WTC11 (cell line): ENCODE data around the gene KCNG1.

Source experiments
- ATF1 ChIP-seq: sonication (generic); formaldehyde crosslinking; IDR thresholded peaks from 2 replicates; pipeline ENCODE4 v1.8.1; 2023; ENCODE audit warnings: mild to moderate bottlenecking, moderate library complexity, missing genetic modification reagents
- CBFB ChIP-seq: sonication (generic); formaldehyde crosslinking; IDR thresholded peaks from 2 replicates; pipeline ENCODE4 v1.8.1; 2022; ENCODE audit warnings: mild to moderate bottlenecking, low read depth, missing genetic modification reagents
- CREM ChIP-seq: sonication (generic); formaldehyde crosslinking; IDR thresholded peaks from 2 replicates; pipeline ENCODE4 v1.8.1; 2022; ENCODE audit warnings: mild to moderate bottlenecking, missing genetic modification reagents, moderate library complexity
- E2F4 ChIP-seq: sonication (generic); formaldehyde crosslinking; IDR thresholded peaks from 2 replicates; pipeline ENCODE4 v1.8.1; 2022; ENCODE audit warnings: low read depth, mild to moderate bottlenecking, moderate library complexity, missing genetic modification reagents, borderline replicate concordance
- ELF4 ChIP-seq: sonication (generic); formaldehyde crosslinking; IDR thresholded peaks from 2 replicates; pipeline ENCODE4 v1.8.1; 2022; ENCODE audit warnings: low read depth, mild to moderate bottlenecking, moderate library complexity, missing genetic modification reagents
- FOXP4 ChIP-seq: sonication (generic); formaldehyde crosslinking; IDR thresholded peaks from 2 replicates; pipeline ENCODE4 v1.8.0; 2022; ENCODE audit warnings: mild to moderate bottlenecking, missing genetic modification reagents
- HMGXB4 ChIP-seq: sonication (generic); formaldehyde crosslinking; IDR thresholded peaks from 2 replicates; pipeline ENCODE4 v1.8.1; 2023; ENCODE audit warnings: mild to moderate bottlenecking, moderate library complexity, missing genetic modification reagents
- MLX ChIP-seq: sonication (generic); formaldehyde crosslinking; IDR thresholded peaks from 2 replicates; pipeline ENCODE4 v1.8.1; 2023; ENCODE audit warnings: mild to moderate bottlenecking, missing genetic modification reagents, moderate library complexity
- NR2C2 ChIP-seq: sonication (generic); formaldehyde crosslinking; IDR thresholded peaks from 2 replicates; pipeline ENCODE4 v1.8.0; 2022; ENCODE audit warnings: mild to moderate bottlenecking, missing genetic modification reagents
- SP1 ChIP-seq: sonication (generic); formaldehyde crosslinking; conservative IDR thresholded peaks from 2 replicates; pipeline ENCODE4 v1.8.1; 2022; ENCODE audit warnings: missing genetic modification reagents
- ZBTB21 ChIP-seq: sonication (generic); formaldehyde crosslinking; IDR thresholded peaks from 2 replicates; pipeline ENCODE4 v1.8.1; 2023; ENCODE audit warnings: mild to moderate bottlenecking, missing genetic modification reagents, borderline replicate concordance
- ZNF219 ChIP-seq: sonication (generic); formaldehyde crosslinking; IDR thresholded peaks from 2 replicates; pipeline ENCODE4 v1.8.0; 2023; ENCODE audit warnings: missing genetic modification reagents, mild to moderate bottlenecking, borderline replicate concordance
- TF ChIP-seq, protein P1 (sequence below): fragments of 200-600 bp; IDR thresholded peaks from 2 replicates; pipeline ENCODE4 v1.8.0; 2022; ENCODE audit warnings: antibody characterized with exemption
- TF ChIP-seq, protein P2 (sequence below): sonication (generic); formaldehyde crosslinking; IDR thresholded peaks from 2 replicates; pipeline ENCODE4 v1.8.0; 2022; ENCODE audit warnings: mild to moderate bottlenecking, missing genetic modification reagents

DNA sequence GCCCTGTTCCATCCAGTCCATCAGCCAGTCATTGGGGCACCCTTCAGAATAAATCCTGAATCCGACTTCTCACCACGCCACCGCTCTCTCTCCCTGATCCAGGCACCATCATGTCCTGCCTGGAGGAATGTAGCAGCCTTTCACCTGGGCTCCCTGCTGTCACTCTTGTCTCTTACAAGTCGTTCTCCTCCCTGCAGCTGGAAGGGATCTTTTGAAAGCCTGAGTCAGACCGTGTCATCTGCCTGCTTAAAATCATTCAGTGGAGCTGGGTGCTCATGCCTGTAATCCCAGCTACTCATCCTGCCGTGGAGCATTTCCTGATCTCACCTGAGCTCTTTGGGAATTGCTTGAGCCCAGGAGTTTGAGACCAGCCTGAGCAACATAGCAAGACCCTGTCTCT lies 19.2 kb upstream of the KCNG1 start:
- TF ChIP-seq, protein P1, sequence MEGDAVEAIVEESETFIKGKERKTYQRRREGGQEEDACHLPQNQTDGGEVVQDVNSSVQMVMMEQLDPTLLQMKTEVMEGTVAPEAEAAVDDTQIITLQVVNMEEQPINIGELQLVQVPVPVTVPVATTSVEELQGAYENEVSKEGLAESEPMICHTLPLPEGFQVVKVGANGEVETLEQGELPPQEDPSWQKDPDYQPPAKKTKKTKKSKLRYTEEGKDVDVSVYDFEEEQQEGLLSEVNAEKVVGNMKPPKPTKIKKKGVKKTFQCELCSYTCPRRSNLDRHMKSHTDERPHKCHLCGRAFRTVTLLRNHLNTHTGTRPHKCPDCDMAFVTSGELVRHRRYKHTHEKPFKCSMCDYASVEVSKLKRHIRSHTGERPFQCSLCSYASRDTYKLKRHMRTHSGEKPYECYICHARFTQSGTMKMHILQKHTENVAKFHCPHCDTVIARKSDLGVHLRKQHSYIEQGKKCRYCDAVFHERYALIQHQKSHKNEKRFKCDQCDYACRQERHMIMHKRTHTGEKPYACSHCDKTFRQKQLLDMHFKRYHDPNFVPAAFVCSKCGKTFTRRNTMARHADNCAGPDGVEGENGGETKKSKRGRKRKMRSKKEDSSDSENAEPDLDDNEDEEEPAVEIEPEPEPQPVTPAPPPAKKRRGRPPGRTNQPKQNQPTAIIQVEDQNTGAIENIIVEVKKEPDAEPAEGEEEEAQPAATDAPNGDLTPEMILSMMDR = no peak
- no peak for TF ChIP-seq MLX (CRISPR knock-in tag)
- TF ChIP-seq ZBTB21 (CRISPR knock-in tag) = no peak
- no peak for TF ChIP-seq ELF4 (CRISPR knock-in tag)
- TF ChIP-seq ATF1 (CRISPR knock-in tag) = no peak
- TF ChIP-seq E2F4 (CRISPR knock-in tag) = no peak
- no peak for TF ChIP-seq CBFB
- no peak for TF ChIP-seq CREM (CRISPR knock-in tag)
- no peak for TF ChIP-seq HMGXB4 (CRISPR knock-in tag)
- TF ChIP-seq, protein P2, sequence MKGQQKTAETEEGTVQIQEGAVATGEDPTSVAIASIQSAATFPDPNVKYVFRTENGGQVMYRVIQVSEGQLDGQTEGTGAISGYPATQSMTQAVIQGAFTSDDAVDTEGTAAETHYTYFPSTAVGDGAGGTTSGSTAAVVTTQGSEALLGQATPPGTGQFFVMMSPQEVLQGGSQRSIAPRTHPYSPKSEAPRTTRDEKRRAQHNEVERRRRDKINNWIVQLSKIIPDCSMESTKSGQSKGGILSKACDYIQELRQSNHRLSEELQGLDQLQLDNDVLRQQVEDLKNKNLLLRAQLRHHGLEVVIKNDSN = no peak
- TF ChIP-seq SP1 (CRISPR knock-in tag) = no peak
- no peak for TF ChIP-seq NR2C2 (CRISPR knock-in tag)
- TF ChIP-seq FOXP4 (CRISPR knock-in tag) = no peak
- TF ChIP-seq ZNF219 (CRISPR knock-in tag) = no peak
